Measurements from ENCODE around the gene ACO1. TPM values are rescaled to one million over a fixed set of nuclear protein-coding genes. Genes with fewer than 3 reads are reported as not detected.
"Not testable (repeated sequence)": the region's sequence is repeated elsewhere in the genome, so short reads cannot be mapped to it uniquely, and the experiment has no call there.

The ACO1 gene
- polyA plus RNA-seq (ENCODE audit: insufficient read length in 10 of 10) = 10 to 100 TPM; 21.2 to 28.9 (median 26.0) TPM
- long read RNA-seq, donor 1, full-length matches to known transcripts = 4 of 9 reads
- long read RNA-seq, donor 1, partial matches to known transcripts = 5 of 9 reads
- long read RNA-seq, donor 1, other reads (novel, unspliced or antisense) = 0 of 9 reads
- long read RNA-seq, donor 2, full-length matches to known transcripts = 4 of 4 reads
- long read RNA-seq, donor 2, partial matches to known transcripts = 0 of 4 reads
- long read RNA-seq, donor 2, other reads (novel, unspliced or antisense) = 0 of 4 reads
- long read RNA-seq, donor 3 = 0 reads
- long read RNA-seq, donor 4, full-length matches to known transcripts = 2 of 2 reads
- long read RNA-seq, donor 4, partial matches to known transcripts = 0 of 2 reads
- long read RNA-seq, donor 4, other reads (novel, unspliced or antisense) = 0 of 2 reads
- long read RNA-seq, donor 5, full-length matches to known transcripts = 5 of 5 reads
- long read RNA-seq, donor 5, partial matches to known transcripts = 0 of 5 reads
- long read RNA-seq, donor 5, other reads (novel, unspliced or antisense) = 0 of 5 reads
- long read RNA-seq, donor 6, full-length matches to known transcripts = 5 of 16 reads
- long read RNA-seq, donor 6, partial matches to known transcripts = 11 of 16 reads
- long read RNA-seq, donor 6, other reads (novel, unspliced or antisense) = 0 of 16 reads
- long read RNA-seq, donor 7, full-length matches to known transcripts = 5 of 10 reads
- long read RNA-seq, donor 7, partial matches to known transcripts = 5 of 10 reads
- long read RNA-seq, donor 7, other reads (novel, unspliced or antisense) = 0 of 10 reads
- long read RNA-seq, donor 8 = 0 reads
- long read RNA-seq, donor 9, full-length matches to known transcripts = 1 of 1 reads
- long read RNA-seq, donor 9, partial matches to known transcripts = 0 of 1 reads
- long read RNA-seq, donor 9, other reads (novel, unspliced or antisense) = 0 of 1 reads

DNA sequence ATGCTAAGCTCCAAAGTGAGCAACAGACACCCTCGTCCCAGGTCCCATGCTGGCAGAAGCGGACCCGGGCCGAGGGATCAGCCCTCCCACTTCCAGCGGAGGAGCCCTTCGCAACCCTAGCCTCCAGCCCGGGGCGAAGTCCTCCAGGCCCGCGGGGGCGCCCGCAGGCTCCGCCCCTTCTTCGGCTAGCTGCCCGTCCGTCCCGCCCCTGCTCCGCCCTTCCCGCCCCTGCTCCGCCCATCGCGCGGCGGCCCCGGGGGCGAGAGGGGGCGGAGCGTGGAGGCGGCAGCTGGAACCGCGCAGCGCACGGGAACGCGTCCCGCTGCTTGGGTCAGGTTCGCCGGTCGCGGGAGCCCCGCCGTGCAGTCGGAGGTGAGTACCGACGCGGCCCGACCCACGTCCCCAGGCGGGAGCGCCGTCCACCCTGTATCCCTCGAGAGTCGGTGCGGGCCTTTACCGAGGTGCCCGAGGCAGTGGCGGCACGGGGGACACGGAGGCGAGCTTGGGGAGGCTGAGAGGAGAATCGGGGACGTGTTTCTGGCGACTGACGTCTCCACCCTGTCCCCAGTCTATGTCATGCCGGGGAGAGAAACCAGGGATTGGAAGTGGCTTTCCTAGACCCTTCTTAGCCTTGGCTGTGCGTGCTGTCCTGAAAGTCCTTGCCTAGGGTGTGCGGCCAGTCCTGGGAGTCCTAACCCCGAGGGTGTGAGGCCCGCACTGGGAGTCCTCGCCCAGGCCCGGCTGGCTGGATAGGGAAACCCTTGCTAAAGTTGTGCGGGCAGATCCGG is at the start of gene ACO1:
ACO1 (plus strand) TSS at position 280 of the 788 bp plus-strand sequence. CDS start 20,864 bp downstream, outside the sequence.
- DNase-seq = peak; percentile 88 to 96 (median 92)

DNA sequence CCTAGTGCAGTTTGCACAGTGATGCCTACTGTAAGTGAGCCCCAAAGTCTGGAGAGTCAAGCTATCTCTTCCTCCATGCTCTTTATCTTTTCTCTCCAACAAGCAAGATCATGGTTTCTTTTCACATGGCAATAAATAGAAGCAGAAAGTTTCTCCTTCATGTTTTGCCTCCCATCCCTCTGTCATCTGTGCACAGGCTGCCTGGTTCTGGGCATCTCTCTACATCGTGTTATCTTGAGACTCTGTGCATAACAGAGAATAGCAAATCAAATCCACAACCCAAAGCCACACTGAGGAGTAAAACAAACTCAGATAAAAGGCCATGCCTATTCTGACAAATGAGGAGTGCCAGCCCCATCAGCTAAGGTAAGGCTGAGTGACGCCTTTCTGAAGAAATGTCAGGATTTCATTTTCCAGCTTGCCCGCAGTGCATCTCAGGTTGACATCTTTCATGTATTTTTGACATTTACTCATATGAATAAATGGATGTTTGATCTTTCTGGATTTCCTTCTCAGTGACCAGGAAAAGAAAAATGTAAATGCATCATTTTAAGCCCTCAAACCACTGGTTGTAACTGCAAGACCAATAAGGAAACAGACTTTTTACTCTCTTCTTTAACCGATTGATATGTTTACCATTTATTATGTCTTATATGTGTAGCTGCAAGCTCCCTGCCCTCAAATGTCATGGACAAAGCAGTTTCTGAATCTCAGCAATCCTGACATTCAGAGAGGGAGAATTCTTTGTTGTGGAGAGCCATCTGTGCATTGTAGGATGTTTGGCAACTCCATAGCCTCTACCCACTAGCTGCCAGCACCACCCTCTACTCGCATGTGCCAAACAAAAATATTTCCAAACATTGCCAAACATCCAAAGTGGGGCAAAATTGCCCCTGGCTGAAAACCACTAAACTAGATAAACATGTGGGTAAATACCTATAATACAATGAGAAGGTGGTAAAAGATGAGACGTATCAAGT is 49.2 kb upstream of the ACO1 start:
- DNase-seq = no peak

GRCh38 chr9:32339424-32339823 is 45.0 kb upstream of the ACO1 start:
- DNase-seq = no peak

GRCh38 chr9:32340361-32340760 is 44.1 kb upstream of the ACO1 start:
- no peak for DNase-seq

GRCh38 chr9:32344551-32345182 is 39.8 kb upstream of the ACO1 start:
- DNase-seq = no peak

DNA sequence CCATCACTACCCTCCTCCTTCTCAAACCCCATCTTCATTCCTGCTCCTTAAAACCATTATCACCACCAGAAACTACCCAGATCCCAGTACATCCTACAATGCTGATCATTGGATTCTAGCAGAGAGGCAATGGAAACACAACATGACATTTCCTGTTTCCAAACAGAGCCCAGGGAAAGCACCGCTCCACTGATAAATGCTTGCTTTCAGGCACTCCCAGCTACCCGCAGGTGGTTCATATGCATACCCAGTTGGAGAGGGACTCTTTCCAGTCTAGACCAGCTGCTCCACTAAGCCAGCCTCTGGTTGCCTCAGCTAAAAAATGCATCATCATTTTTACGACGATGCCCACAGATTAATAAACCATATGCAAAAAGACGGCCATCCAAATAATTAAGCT is 39.2 kb upstream of the ACO1 start:
- no peak for DNase-seq

- no peak for DNase-seq
Observed at GRCh38 chr9:32347571-32347970, 36.9 kb upstream of the ACO1 start.

DNA sequence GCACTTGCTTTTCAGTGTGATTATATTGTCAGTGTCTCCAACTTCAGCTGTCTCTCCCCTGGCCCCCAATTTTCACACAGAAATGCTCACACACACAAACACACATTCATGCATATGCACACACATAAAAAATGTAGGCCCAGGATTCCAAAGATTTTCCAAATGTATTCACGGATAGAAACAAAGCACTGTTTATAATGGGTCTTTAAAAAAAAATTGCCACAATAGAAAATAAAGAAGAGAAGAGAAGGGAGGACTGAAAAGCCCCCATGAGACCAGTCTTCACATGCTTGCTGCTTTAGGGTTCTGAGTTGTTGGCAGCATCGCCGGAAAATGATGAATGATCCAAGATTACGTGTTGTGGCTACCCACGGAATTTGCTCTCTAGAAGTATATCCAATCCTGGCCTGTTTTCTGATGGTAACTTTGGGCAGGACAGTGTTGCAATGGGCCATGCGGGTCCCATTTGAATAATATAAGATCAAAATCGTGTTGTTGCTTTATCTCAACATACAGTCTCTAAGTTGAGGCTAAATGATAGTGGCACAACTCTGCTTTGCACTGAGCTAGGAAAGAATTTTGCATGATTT is 36.2 kb upstream of the ACO1 start:
- DNase-seq = no peak

GRCh38 chr9:32349013-32349412 is 35.4 kb upstream of the ACO1 start:
- no peak for DNase-seq

- peak; percentile 6 to 32 (median 18) for DNase-seq
Observed at GRCh38 chr9:32350682-32351081, 33.8 kb upstream of the ACO1 start.

- no peak for DNase-seq
Observed at GRCh38 chr9:32351845-32352244, 32.6 kb upstream of the ACO1 start.

- not testable (repeated sequence) for DNase-seq
Observed at GRCh38 chr9:32353476-32353875, 31.0 kb upstream of the ACO1 start.

DNA sequence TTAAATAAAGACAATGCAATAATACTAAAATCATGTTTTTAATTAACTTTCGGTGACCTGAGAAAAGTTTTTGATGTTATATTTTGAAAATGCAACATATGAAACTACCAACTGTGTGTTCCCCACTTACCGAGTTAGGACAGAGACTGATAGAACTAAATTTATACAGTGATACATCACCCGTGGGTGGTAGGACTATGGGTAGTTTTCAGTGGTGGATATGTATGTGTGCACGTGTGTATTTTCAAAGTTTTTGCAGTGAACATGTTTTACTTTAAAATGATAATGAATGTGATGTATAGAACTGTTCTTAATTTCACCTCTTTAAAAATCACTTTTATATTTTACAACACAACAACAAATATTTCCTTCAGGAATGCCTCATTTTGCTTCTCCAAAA is 25.0 kb upstream of the ACO1 start:
- no peak for DNase-seq

GRCh38 chr9:32360983-32361673 is 23.3 kb upstream of the ACO1 start:
- no peak for DNase-seq

- no peak for DNase-seq
Observed at GRCh38 chr9:32371279-32371678, 13.2 kb upstream of the ACO1 start.

- no peak for DNase-seq
Observed at GRCh38 chr9:32371679-32372078, 12.8 kb upstream of the ACO1 start.

DNA sequence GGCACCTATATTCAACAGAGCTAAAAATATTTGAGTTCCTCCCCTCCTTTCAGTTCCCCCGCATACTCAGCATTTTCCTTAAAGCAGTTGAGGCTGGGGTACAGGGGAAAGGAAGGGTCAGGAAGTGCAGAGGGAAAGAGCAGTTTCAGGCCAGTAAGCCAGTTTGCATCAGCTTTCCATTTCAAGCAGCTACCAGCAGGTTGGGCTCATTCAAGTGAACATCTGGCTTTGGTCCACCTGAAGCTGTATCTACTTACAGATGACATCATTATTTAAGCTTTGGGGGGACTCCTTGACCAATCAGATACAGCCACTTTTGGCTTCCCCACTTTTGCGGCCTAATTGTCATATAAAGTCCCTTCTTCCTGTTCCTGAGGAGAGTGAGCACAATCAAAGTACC is 8.2 kb upstream of the ACO1 start:
- no peak for DNase-seq

GRCh38 chr9:32378496-32378895 is 5.9 kb upstream of the ACO1 start:
- peak; percentile 52 to 72 (median 57) for DNase-seq
